ENCODE measurements around the gene UGT1A10.

Gene UGT1A10

GRCh38 chr2:233656443-233656842 lies 20.2 kb downstream of the UGT1A10 start:
- DNase-seq: no peak

DNA sequence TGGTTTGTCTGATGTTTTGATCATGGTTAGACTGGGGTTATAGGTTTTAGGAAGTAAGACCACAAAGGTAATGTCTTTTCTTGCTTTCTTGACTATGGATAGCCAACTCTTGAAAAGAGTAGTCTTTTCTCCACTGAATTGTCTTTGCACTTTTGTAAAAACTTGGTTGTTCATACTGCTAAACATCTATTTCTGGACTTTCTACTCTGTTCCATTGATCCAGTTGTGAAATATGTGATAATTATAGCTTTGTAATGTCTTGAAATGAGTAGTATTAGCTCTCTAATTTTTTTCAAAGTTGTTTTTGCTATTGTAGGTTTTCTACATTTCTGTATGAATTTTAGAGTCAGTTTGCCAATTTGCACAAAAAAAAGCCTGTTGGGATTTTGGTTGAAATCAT lies 22.4 kb downstream of the UGT1A10 start:
- DNase-seq: no peak

GRCh38 chr2:233663911-233664310 lies 27.7 kb downstream of the UGT1A10 start:
- no peak for DNase-seq

DNA sequence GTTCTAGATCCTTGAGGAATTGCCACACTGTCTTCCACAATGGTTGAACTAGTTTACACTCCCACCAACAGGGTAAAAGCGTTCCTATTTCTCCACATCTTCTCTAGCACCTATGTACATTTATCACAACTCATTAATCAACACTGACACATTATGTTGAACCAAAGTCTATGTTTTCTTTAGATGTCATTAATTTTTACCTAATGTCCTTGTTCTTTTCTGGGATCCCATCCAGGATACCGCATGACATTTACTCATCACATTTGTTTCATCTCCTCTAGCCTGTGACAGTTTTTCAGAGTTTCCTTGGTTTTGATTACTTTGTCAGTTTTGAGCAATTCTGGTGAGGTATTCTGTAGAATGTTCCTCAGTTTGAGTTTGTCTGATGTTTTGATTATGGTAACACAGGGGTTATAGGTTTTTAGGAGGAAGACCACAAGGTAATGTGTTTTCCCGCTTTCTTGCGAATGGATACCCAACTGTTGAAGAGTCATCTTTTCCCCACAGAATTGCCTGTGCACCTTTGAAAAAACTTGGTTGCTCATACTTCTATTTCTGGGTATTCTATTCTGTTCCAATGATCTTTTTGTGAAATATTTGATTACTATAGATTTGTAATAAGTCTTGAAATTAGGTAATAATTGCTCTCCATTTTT lies 32.5 kb downstream of the UGT1A10 start:
- DNase-seq: no peak

DNA sequence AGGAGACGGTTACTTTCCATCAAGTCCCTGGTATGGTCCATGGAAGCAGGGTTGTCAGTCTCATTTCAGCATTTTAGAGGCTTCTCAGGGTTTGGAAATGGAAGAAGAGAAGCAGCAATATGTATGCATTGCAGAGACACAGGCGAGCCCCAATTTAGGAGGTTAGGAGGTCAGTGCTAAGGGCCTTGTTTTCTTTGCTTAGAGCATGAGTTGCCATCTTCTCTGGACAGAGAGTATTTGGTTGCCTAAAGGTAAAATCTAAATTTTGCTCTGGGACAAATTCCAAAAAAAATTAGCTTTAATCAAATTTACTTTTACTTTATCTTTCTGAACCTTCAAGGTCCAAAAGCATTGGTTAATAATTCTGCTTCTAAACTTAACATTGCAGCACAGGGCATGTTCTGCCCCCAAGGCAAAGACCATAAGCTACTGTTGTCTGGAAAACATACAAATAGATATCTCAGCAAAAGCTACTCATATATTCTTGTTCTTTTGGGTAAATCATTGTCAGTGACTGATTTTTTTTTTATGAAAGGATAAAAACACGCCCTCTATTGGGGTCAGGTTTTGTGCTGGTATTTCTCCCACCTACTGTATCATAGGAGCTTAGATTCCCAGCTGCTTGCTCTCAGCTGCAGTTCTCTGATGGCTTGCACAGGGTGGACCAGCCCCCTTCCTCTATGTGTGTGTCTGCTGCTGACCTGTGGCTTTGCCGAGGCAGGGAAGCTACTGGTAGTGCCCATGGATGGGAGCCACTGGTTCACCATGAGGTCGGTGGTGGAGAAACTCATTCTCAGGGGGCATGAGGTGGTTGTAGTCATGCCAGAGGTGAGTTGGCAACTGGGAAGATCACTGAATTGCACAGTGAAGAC lies 35.3 kb downstream of the UGT1A10 start, which contains the start of gene UGT1A9:
Gene UGT1A9, plus strand, starts transcription at position 609 of the 872 bp plus-strand sequence. Its CDS starts 37 bp downstream, at position 646.
- DNase-seq: no peak

GRCh38 chr2:233672886-233673285 lies 36.6 kb downstream of the UGT1A10 start:
- DNase-seq: no peak

DNA sequence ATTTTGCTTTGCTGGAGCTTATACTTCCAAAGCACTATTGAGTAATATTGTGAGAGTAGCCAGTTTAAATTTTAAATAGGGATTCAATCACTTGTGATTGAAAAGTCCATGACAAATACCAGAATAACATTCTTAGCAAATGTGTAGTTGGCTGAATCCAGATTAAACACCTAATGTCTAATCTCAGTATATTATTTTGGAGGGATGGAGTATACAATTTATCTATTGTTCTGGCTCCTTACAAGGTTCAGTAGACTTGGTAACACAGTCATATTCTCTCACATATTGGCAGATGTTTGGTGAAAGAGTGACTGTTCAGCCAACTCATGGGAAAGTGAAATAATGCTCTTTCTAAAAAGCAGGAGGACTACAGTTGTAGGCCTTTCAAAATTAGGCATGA lies 37.6 kb downstream of the UGT1A10 start:
- DNase-seq: no peak

- DNase-seq: no peak
Observed at GRCh38 chr2:233674314-233674713, 38.1 kb downstream of the UGT1A10 start.

DNA sequence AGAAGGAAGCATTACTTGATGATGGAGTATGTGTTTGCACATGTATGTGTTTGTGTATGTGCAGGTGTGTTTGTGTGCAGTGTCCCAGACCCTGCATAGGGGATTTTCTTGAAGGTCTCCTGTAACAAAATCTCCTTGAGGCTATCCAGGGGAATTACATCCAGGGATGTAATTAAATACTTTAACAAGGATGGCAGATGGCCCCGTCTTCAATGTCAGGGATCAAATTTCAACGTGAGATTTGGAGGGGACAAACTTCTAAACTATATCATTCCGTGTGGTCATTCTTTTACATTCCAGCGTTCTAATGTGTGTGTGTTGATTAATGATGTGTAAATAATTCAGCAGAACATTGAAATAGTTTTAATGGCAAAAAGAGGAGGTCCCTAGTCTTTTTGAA lies 38.7 kb downstream of the UGT1A10 start:
- DNase-seq: no peak

GRCh38 chr2:233676046-233676445 lies 39.8 kb downstream of the UGT1A10 start:
- no peak for DNase-seq

- DNase-seq: no peak
Observed at GRCh38 chr2:233679196-233679595, 42.9 kb downstream of the UGT1A10 start.

- no peak for DNase-seq
Observed at GRCh38 chr2:233680361-233681045, 44.3 kb downstream of the UGT1A10 start.

DNA sequence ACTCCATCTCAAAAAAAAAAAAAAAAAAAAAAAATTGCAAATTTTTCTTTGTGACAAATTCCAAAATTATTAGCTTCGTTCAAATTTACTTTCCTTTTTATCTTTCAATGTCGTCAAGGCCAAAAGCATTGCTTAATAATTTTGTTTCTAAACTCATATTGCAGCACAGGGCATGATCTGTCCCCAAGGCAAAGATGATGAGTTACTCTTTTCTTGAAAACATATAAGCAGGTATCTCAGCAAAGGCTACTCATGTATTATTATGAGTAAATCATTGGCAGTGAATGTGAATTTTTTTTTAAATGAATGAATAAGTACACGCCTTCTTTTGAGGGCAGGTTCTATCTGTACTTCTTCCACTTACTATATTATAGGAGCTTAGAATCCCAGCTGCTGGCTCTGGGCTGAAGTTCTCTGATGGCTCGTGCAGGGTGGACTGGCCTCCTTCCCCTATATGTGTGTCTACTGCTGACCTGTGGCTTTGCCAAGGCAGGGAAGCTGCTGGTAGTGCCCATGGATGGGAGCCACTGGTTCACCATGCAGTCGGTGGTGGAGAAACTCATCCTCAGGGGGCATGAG lies 45.4 kb downstream of the UGT1A10 start, which contains the start of gene UGT1A7:
Gene UGT1A7, plus strand, starts transcription at position 381 of the 579 bp plus-strand sequence. Its CDS starts 37 bp downstream, at position 418.
- no peak for DNase-seq

GRCh38 chr2:233684640-233685039 lies 48.4 kb downstream of the UGT1A10 start:
- DNase-seq: no peak

- no peak for DNase-seq
Observed at GRCh38 chr2:233686928-233687327, 50.7 kb downstream of the UGT1A10 start.

- DNase-seq: no peak
Observed at GRCh38 chr2:233688341-233688740, 52.1 kb downstream of the UGT1A10 start.

GRCh38 chr2:233689031-233689430 lies 52.8 kb downstream of the UGT1A10 start:
- no peak for DNase-seq

- no peak for DNase-seq
Observed at GRCh38 chr2:233689501-233689900, 53.3 kb downstream of the UGT1A10 start.

DNA sequence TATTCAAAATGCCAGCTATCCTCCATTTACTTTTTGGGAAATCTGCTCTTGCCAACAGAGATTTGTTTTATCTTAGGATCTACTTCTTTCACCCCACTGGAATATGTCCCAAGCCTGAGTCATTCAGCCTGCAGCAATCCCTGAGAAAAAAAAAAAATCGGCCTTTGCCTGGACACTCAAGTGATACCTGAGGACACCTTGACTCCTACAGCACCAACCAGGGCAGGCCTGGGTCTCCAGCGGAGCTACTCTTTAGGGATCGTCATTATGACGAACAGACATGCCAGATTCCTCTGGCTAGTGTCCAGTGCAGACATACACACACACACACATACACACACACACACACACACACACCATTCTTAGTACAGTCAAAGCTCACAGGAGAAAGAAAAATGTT lies 54.2 kb downstream of the UGT1A10 start:
- DNase-seq: no peak

GRCh38 chr2:233691443-233692433 lies 55.5 kb downstream of the UGT1A10 start:
- DNase-seq: no peak

GRCh38 chr2:233692648-233693047 lies 56.4 kb downstream of the UGT1A10 start, which contains the start of gene UGT1A6:
TSS of gene UGT1A6 (plus strand) at chr2:233692890. CDS start at chr2:233693005, 115 bp downstream.
- no peak for DNase-seq

GRCh38 chr2:233693963-233694362 lies 57.7 kb downstream of the UGT1A10 start:
- DNase-seq: no peak

Measured in stimulated activated CD4-positive, alpha-beta T cell treated with anti-CD3 and anti-CD28 coated beads, Interleukin-2, amount 100 ng/mL, for 48 hours (primary cell).